Activated CD4-positive, alpha-beta memory T cell treated with anti-CD3 and anti-CD28 coated beads, Interleukin-2, amount 10 ng/mL, durations not matched to agents 7 days and 5 days (primary cell): Measurements from ENCODE around the gene PRDM16. TPM values are rescaled to one million over a fixed set of nuclear protein-coding genes. Genes with fewer than 3 reads are reported as not detected.

Source experiments
- CTCF ChIA-PET: fragments of 350-600 bp; sonication (Branson Sonifier 250); formaldehyde crosslinking; loops from one replicate; lab custom pipeline; 2021; ENCODE audit warnings: antibody characterized with exemption, inconsistent platforms; lab: Charles Lee
- POLR2A ChIA-PET: fragments of 350-600 bp; sonication (Branson Sonifier 250); formaldehyde crosslinking; loops from one replicate; lab custom pipeline; 2021; ENCODE audit warnings: antibody characterized with exemption; lab: Charles Lee
- DNase-seq: peaks from one replicate; pipeline ENCODE4 v3.0.0-alpha.2; 2020
- H3K27ac Mint-ChIP-seq: one replicate; pipeline ENCODE4 v1.8.0; 2021; ENCODE audit warnings: mild to moderate bottlenecking, mixed read lengths
- H3K27me3 Mint-ChIP-seq: one replicate; pipeline ENCODE4 v1.8.0; 2021; ENCODE audit warnings: mixed read lengths
- H3K36me3 Mint-ChIP-seq: one replicate; pipeline ENCODE4 v1.8.0; 2021; ENCODE audit warnings: low read depth, mixed read lengths
- H3K4me1 Mint-ChIP-seq: one replicate; pipeline ENCODE4 v1.8.0; 2021; ENCODE audit warnings: mixed read lengths
- H3K4me3 Mint-ChIP-seq: one replicate; pipeline ENCODE4 v1.8.0; 2021; ENCODE audit warnings: mild to moderate bottlenecking, mixed read lengths
- H3K9me3 Mint-ChIP-seq: one replicate; pipeline ENCODE4 v1.8.0; 2021; ENCODE audit warnings: mixed read lengths
- total RNA-seq, 2 experiments: library from RNA; stranded (reverse); gene quantifications; one replicate each; pipeline ENCODE4 v1.2.3, GENCODE V29; 2021

The PRDM16 gene
- total RNA-seq, 2 experiments from 2014 or later, result 0.03 to 0.20 TPM

- H3K9me3 Mint-ChIP-seq, result no peaks in the 10 kb centered on the region
- H3K36me3 Mint-ChIP-seq, result no peaks in the 10 kb centered on the region
- ChIA-PET CTCF (no interaction called here), POLR2A (no interaction called here)
- no peak overlapping the region for H3K4me3 Mint-ChIP-seq
- H3K27me3 Mint-ChIP-seq, result no peaks in the 10 kb centered on the region
- H3K4me1 Mint-ChIP-seq, result no peaks in the 10 kb centered on the region
- H3K27ac Mint-ChIP-seq, result no peak overlapping the region
- DNase-seq, result no peak
Observed at GRCh38 chr1:3432306-3432705, 363.3 kb downstream of the PRDM16 start.

- no peaks in the 10 kb centered on the region for H3K9me3 Mint-ChIP-seq
- no peak overlapping the region for H3K27ac Mint-ChIP-seq
- POLR2A ChIA-PET, result no interaction called here
- CTCF ChIA-PET, result no interaction called here
- no peak overlapping the region for H3K4me3 Mint-ChIP-seq
- H3K36me3 Mint-ChIP-seq, result no peaks in the 10 kb centered on the region
- H3K4me1 Mint-ChIP-seq, result no peaks in the 10 kb centered on the region
- no peak for DNase-seq
- no peaks in the 10 kb centered on the region for H3K27me3 Mint-ChIP-seq
Observed at GRCh38 chr1:3433076-3433475, 364.1 kb downstream of the PRDM16 start.

GRCh38 chr1:3433596-3434320 is 364.8 kb downstream of the PRDM16 start:
- POLR2A ChIA-PET, result no interaction called here
- H3K27ac Mint-ChIP-seq, result no peak overlapping the region

GRCh38 chr1:3434406-3435110 is 365.6 kb downstream of the PRDM16 start:
- POLR2A ChIA-PET, result no interaction called here
- no peaks in the 10 kb centered on the region for H3K27me3 Mint-ChIP-seq
- no peak overlapping the region for H3K4me3 Mint-ChIP-seq
- no peak overlapping the region for H3K27ac Mint-ChIP-seq
- DNase-seq, result no peak
- CTCF ChIA-PET, result no interaction called here
- H3K9me3 Mint-ChIP-seq, result no peaks in the 10 kb centered on the region
- H3K36me3 Mint-ChIP-seq, result no peaks in the 10 kb centered on the region
- H3K4me1 Mint-ChIP-seq, result no peaks in the 10 kb centered on the region

More at GRCh38 chr1:3433596-3434320, 364.8 kb downstream of the PRDM16 start:
- no peak for DNase-seq
- no peak overlapping the region for H3K4me3 Mint-ChIP-seq
- H3K27me3 Mint-ChIP-seq, result no peaks in the 10 kb centered on the region
- CTCF ChIA-PET, result no interaction called here
- no peaks in the 10 kb centered on the region for H3K36me3 Mint-ChIP-seq
- no peaks in the 10 kb centered on the region for H3K4me1 Mint-ChIP-seq
- H3K9me3 Mint-ChIP-seq, result no peaks in the 10 kb centered on the region

GRCh38 chr1:3435666-3436065 is 366.7 kb downstream of the PRDM16 start:
- H3K4me3 Mint-ChIP-seq, result no peak overlapping the region
- no peaks in the 10 kb centered on the region for H3K27me3 Mint-ChIP-seq
- ChIA-PET POLR2A (no interaction called here), CTCF (no interaction called here)
- no peaks in the 10 kb centered on the region for H3K4me1 Mint-ChIP-seq
- H3K9me3 Mint-ChIP-seq, result no peaks in the 10 kb centered on the region
- DNase-seq, result no peak
- H3K36me3 Mint-ChIP-seq, result no peaks in the 10 kb centered on the region
- no peak overlapping the region for H3K27ac Mint-ChIP-seq

- no peaks in the 10 kb centered on the region for H3K27me3 Mint-ChIP-seq
- CTCF ChIA-PET, result no interaction called here
- no peaks in the 10 kb centered on the region for H3K9me3 Mint-ChIP-seq
- POLR2A ChIA-PET, result no interaction called here
- H3K27ac Mint-ChIP-seq, result no peak overlapping the region
- H3K4me1 Mint-ChIP-seq, result no peaks in the 10 kb centered on the region
- no peak for DNase-seq
- H3K4me3 Mint-ChIP-seq, result no peak overlapping the region
- H3K36me3 Mint-ChIP-seq, result no peaks in the 10 kb centered on the region
Observed at GRCh38 chr1:3436451-3436850, 367.4 kb downstream of the PRDM16 start.

GRCh38 chr1:3436901-3437300 is 367.9 kb downstream of the PRDM16 start:
- Mint-ChIP-seq H3K36me3 (no peaks in the 10 kb centered on the region), H3K4me1 (no peaks in the 10 kb centered on the region), H3K9me3 (no peaks in the 10 kb centered on the region), H3K4me3 (no peak overlapping the region), H3K27me3 (no peaks in the 10 kb centered on the region), H3K27ac (no peak overlapping the region)
- ChIA-PET POLR2A (no interaction called here), CTCF (no interaction called here)
- no peak for DNase-seq

- H3K27ac Mint-ChIP-seq, result no peak overlapping the region
- POLR2A ChIA-PET, result no interaction called here
- H3K4me1 Mint-ChIP-seq, result no peaks in the 10 kb centered on the region
- no peaks in the 10 kb centered on the region for H3K36me3 Mint-ChIP-seq
- H3K9me3 Mint-ChIP-seq, result no peaks in the 10 kb centered on the region
- no peaks in the 10 kb centered on the region for H3K27me3 Mint-ChIP-seq
- DNase-seq, result no peak
- CTCF ChIA-PET, result no interaction called here
- no peak overlapping the region for H3K4me3 Mint-ChIP-seq
Observed at GRCh38 chr1:3438661-3439180, 369.7 kb downstream of the PRDM16 start.

GRCh38 chr1:3439346-3440299 is 370.6 kb downstream of the PRDM16 start:
- ChIA-PET POLR2A (no interaction called here), CTCF (no interaction called here)
- no peaks in the 10 kb centered on the region for H3K27me3 Mint-ChIP-seq
- no peaks in the 10 kb centered on the region for H3K4me1 Mint-ChIP-seq
- no peak overlapping the region for H3K27ac Mint-ChIP-seq
- no peak for DNase-seq
- no peaks in the 10 kb centered on the region for H3K9me3 Mint-ChIP-seq
- H3K4me3 Mint-ChIP-seq, result no peak overlapping the region
- H3K36me3 Mint-ChIP-seq, result no peaks in the 10 kb centered on the region

- no peaks in the 10 kb centered on the region for H3K9me3 Mint-ChIP-seq
Observed at GRCh38 chr1:3440300-3440681, 371.3 kb downstream of the PRDM16 start.

GRCh38 chr1:3440711-3441409 is 371.9 kb downstream of the PRDM16 start:
- POLR2A ChIA-PET, result no interaction called here
- Mint-ChIP-seq H3K27me3 (no peaks in the 10 kb centered on the region), H3K4me3 (no peak overlapping the region), H3K4me1 (no peaks in the 10 kb centered on the region), H3K27ac (no peak overlapping the region), H3K36me3 (no peaks in the 10 kb centered on the region), H3K9me3 (no peaks in the 10 kb centered on the region)
- CTCF ChIA-PET, result no interaction called here
- no peak for DNase-seq

More at GRCh38 chr1:3440300-3440681, 371.3 kb downstream of the PRDM16 start:
- Mint-ChIP-seq H3K27me3 (no peaks in the 10 kb centered on the region), H3K4me3 (no peak overlapping the region), H3K4me1 (no peaks in the 10 kb centered on the region), H3K27ac (no peak overlapping the region), H3K36me3 (no peaks in the 10 kb centered on the region)
- no peak for DNase-seq
- CTCF ChIA-PET, result no interaction called here
- POLR2A ChIA-PET, result no interaction called here

GRCh38 chr1:3441410-3441847 is 372.4 kb downstream of the PRDM16 start:
- Mint-ChIP-seq H3K27me3 (no peaks in the 10 kb centered on the region), H3K27ac (no peak overlapping the region), H3K4me1 (no peaks in the 10 kb centered on the region), H3K9me3 (no peaks in the 10 kb centered on the region), H3K4me3 (no peak overlapping the region), H3K36me3 (no peaks in the 10 kb centered on the region)
- POLR2A ChIA-PET, result no interaction called here
- DNase-seq, result no peak
- CTCF ChIA-PET, result no interaction called here
